Kidney capillary endothelial cell (primary cell): ENCODE measurements around the gene AGAP3.

ENCODE experiments used
- DNase-seq: peaks from one replicate; pipeline ENCODE4 v3.0.0-alpha.2; 2018; ENCODE audit warnings: low spot score

AGAP3 gene

GRCh38 chr7:151187409-151188251, 101.4 kb downstream of the AGAP3 start:
- no peak for DNase-seq

DNA sequence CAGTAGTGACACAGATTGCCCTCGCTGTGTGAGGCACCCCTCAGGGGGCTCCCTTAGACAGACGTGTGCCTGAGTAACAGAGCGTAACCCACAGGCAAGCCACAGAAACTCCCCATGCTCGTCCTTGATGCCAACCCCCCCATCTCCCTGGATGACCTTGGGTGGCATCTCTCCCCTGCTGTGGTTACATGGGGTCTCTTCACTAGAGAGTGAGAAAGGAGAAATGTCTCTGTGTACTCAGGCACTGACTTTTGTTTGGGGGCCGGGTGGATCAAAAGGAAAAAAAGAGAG, 101.9 kb downstream of the AGAP3 start:
- no peak for DNase-seq

- DNase-seq: no peak
Measured at GRCh38 chr7:151189038-151189437, 102.8 kb downstream of the AGAP3 start.

DNA sequence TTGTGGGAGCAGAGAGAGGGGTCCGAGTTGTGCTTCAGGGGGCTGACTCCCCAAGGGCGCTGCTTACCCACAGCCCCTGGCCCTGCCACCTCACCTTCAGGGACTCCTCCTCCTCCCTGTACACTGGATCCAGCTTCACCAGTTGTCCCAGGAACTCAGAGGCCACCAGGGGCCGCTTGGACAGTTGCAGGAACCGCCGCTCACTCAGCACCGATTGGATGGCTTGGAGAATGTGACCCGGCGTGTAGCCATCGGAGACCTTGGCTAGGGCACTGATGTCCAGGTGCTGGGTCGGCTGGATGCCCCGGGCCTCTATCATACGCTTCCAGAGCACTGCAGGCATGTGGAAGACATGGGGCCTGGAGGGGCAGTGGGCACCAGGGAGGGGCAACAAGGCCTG, 105.3 kb downstream of the AGAP3 start:
- no peak for DNase-seq

- no peak for DNase-seq
Measured at GRCh38 chr7:151192002-151192539, 105.8 kb downstream of the AGAP3 start.

- no peak for DNase-seq
Measured at GRCh38 chr7:151193203-151193978, 107.1 kb downstream of the AGAP3 start.
